Stomach smooth muscle (tissue), 2 donors: ENCODE data around the gene GORASP2.

Experiments used
- H3K27ac ChIP-seq: one replicate; pipeline ENCODE4 v1.7.0; 2013; ENCODE audit warnings: mild to moderate bottlenecking, low read length, inconsistent platforms
- H3K27me3 ChIP-seq, 2 donors: one replicate each; pipeline ENCODE4 v1.7.0; 2013; ENCODE audit warnings: low read length in 2 of 2; ENCODE audit not compliant: insufficient read depth in 2 of 2, control insufficient read depth in 1 of 2
- H3K36me3 ChIP-seq, 2 donors: one replicate each; pipeline ENCODE4 v1.7.0; 2013; ENCODE audit warnings: low read length in 2 of 2; ENCODE audit not compliant: control insufficient read depth in 2 of 2, insufficient read depth in 2 of 2
- H3K4me1 ChIP-seq: one replicate; pipeline ENCODE4 v1.7.0; 2013; ENCODE audit warnings: low read length; ENCODE audit not compliant: control insufficient read depth, insufficient read depth
- H3K4me3 ChIP-seq, 2 donors: one replicate each; pipeline ENCODE4 v1.7.0; 2013; ENCODE audit warnings: low read length in 2 of 2
- H3K9ac ChIP-seq, 2 donors: one replicate each; pipeline ENCODE4 v1.7.0; 2013; ENCODE audit warnings: low read length in 2 of 2, mild to moderate bottlenecking in 1 of 2
- H3K9me3 ChIP-seq, 2 donors: one replicate each; pipeline ENCODE4 v1.7.0; 2013; ENCODE audit warnings: low read length in 2 of 2; ENCODE audit not compliant: control insufficient read depth in 2 of 2
- donor health status: healthy.
- donor health status: Pancreatic carcinoma.

Gene GORASP2

DNA sequence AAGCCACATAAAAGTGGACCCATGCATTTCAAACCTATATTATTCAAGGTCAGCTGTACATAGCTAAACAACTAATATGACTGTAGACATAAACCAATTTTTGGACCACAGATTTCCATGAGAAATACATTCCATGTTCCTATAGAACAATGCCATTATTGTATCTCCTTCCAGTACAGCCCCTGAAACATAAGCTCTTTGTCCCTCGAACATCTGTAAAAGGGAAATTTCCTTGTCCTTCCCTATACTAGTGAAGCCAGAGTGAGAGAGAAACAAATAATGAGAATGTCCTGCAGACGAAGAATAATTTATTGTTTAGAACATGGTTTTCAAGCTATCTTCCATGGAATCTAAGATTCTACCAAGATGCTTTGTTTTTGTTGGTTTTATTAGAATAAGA, 75.3 kb downstream of the GORASP2 start:
- no peak overlapping the region for H3K4me3 ChIP-seq
- no peak overlapping the region for H3K9ac ChIP-seq
- no peak overlapping the region for H3K27ac ChIP-seq
- peaks cover 7 to 8% of the 10 kb centered on the region in 2 donors for H3K36me3 ChIP-seq
- H3K4me1 ChIP-seq = no peaks in the 10 kb centered on the region
- H3K27me3 ChIP-seq = no peaks in the 10 kb centered on the region
- no peaks in the 10 kb centered on the region for H3K9me3 ChIP-seq

DNA sequence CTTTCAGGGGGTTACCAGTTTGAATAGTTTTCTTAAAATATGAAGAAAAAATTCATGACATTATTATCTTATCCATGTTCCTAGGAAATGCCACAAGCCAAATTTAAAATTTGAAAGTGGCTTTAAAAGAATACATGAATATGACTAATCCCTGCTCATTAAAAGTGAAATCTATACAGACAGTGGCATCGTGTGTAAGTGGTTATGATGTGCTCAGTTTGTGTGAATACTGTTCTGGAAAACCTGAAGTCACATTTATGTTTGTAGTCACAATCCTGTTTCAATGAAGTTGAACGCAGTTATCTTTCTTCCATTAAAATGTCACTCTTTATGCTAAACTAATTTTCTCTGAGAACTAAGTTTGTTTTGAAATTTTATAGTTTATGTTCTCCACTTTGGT, 75.8 kb downstream of the GORASP2 start:
- no peaks in the 10 kb centered on the region for H3K4me1 ChIP-seq
- H3K27me3 ChIP-seq = no peaks in the 10 kb centered on the region
- H3K36me3 ChIP-seq = peaks cover 7 to 8% of the 10 kb centered on the region in 2 donors
- no peak overlapping the region for H3K27ac ChIP-seq
- H3K9me3 ChIP-seq = no peaks in the 10 kb centered on the region
- H3K4me3 ChIP-seq = no peak overlapping the region
- H3K9ac ChIP-seq = no peak overlapping the region

DNA sequence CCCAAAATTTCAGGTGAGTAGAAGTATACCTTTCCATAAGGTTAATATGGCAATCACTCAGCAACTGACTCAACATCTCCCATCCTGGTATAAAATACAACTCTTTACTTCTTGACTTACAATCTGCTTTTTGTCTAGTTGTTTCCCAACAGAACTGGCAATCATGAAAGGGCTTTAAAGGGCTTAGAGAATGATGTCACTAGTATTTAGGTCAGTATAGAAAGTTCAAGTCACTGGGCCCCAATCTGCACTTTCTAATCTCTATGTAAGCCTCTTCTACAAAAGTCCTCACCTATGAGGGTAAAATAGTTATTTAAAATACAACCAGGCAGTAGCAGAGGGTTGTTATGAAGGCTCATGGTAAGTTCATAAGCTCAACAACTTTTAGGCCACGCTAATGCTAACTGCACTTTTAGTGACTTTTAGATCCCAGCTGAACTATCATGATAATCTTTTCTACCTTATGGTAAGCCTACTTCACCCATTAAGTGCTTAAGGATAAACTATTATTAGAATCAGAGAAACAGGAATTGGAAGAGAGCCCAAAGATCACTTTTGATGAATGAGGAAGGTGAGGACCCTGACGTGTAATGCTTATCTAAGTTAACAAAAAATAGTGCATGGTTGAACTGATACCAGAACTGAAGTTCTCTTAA, 79.6 kb downstream of the GORASP2 start:
- H3K27ac ChIP-seq = no peak overlapping the region
- peaks cover 9 to 12% of the 10 kb centered on the region in 2 donors for H3K36me3 ChIP-seq
- H3K9me3 ChIP-seq = no peaks in the 10 kb centered on the region
- no peaks in the 10 kb centered on the region for H3K4me1 ChIP-seq
- no peak overlapping the region for H3K9ac ChIP-seq
- no peak overlapping the region for H3K4me3 ChIP-seq
- H3K27me3 ChIP-seq = no peaks in the 10 kb centered on the region

DNA sequence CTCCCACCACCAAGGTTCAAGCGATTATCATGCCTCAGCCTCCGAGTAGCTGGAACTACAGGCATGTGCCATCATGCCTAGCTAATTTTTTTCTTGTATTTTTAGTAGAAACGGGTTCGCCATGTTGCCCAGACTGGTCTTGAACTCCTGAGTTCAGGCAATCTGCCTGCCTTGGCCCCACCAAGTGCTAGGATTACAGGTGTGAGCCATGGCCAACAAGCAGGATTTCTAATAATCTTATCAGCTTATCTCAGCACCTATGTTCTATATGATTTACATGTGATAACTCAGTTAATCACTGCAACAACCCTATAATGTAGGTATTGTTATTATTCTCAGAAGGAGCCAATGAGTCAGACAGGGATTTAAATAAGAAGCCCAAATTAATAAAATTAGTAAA, 80.3 kb downstream of the GORASP2 start:
- Histone ChIP-seq H3K4me1 (no peaks in the 10 kb centered on the region), H3K36me3 (peaks cover 10 to 14% of the 10 kb centered on the region in 2 donors), H3K9me3 (no peaks in the 10 kb centered on the region), H3K4me3 (no peak overlapping the region), H3K27ac (no peak overlapping the region), H3K9ac (no peak overlapping the region), H3K27me3 (no peaks in the 10 kb centered on the region)

DNA sequence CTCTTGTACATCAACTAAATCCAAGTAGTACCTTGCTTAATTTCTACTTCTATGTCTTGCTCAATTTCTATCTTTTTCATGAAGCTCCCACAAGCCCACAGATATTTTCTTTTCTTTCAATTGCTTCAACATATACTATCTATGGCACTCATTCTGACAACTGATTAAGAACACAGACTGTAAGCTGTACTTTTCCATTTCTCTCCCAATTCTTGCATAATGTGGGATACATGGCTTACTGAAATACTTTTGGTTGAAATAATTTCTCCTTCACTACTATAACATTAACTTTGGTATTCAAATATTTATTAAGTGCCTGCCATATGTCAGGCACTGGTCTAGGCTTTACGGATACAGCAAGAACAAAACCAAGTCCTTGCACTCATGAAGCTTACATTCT, 84.8 kb downstream of the GORASP2 start:
- Histone ChIP-seq H3K9me3 (no peaks in the 10 kb centered on the region), H3K36me3 (peaks cover 11 to 18% of the 10 kb centered on the region in 2 donors), H3K9ac (no peak overlapping the region), H3K27ac (no peak overlapping the region), H3K27me3 (no peaks in the 10 kb centered on the region), H3K4me1 (no peaks in the 10 kb centered on the region), H3K4me3 (no peak overlapping the region)

DNA sequence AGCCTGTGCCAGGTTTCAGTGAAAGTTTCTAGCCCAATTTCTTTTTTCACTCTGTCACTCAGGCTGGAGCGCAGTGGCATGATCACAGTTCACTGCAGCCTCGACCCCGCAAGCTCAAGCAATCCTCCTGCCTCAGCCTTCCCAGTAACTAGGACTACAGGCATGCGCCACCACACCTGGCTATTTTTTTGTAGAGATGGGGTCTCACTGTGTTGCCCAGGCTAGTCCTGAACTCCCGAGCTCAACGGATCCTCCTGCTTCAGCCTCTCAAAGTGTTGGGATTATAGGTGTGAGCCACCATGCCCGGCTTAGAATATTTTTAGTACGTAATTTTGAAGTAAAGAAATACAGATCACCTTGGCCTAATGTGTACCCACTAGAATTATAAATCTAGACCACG, 87.1 kb downstream of the GORASP2 start:
- Histone ChIP-seq H3K4me3 (no peak overlapping the region), H3K9me3 (no peaks in the 10 kb centered on the region), H3K4me1 (no peaks in the 10 kb centered on the region), H3K9ac (no peak overlapping the region), H3K36me3 (peaks cover 5 to 13% of the 10 kb centered on the region in 2 donors), H3K27ac (no peak overlapping the region), H3K27me3 (no peaks in the 10 kb centered on the region)
